Adrenal gland (tissue), 5 donors: ENCODE results near the gene ANKS1A.

ENCODE experiments used
- POLR2A ChIP-seq, 2 donors: fragments of 450-650 bp; IDR thresholded peaks; one replicate each; pipeline ENCODE4 v1.6.1; 2017; ENCODE audit warnings: antibody characterized with exemption in 2 of 2, mild to moderate bottlenecking in 2 of 2, moderate library complexity in 1 of 2
- TF ChIP-seq, protein P1 (sequence below), 6 experiments: fragments of 450-650 bp in 4 of 6; fragments of 200-600 bp in 2 of 6; sonication (generic) in 1 of 6; IDR thresholded peaks; 1 replicate in 5 of 6; 2 replicates in 1 of 6; pipeline versions ENCODE4 v1.5.1 to v1.8.0; 2016 to 2021; ENCODE audit warnings: antibody characterized with exemption in 6 of 6, mild to moderate bottlenecking in 2 of 6, moderate library complexity in 1 of 6
- donor health status: DM: no; HTN: no; CAD: no.

DNA sequence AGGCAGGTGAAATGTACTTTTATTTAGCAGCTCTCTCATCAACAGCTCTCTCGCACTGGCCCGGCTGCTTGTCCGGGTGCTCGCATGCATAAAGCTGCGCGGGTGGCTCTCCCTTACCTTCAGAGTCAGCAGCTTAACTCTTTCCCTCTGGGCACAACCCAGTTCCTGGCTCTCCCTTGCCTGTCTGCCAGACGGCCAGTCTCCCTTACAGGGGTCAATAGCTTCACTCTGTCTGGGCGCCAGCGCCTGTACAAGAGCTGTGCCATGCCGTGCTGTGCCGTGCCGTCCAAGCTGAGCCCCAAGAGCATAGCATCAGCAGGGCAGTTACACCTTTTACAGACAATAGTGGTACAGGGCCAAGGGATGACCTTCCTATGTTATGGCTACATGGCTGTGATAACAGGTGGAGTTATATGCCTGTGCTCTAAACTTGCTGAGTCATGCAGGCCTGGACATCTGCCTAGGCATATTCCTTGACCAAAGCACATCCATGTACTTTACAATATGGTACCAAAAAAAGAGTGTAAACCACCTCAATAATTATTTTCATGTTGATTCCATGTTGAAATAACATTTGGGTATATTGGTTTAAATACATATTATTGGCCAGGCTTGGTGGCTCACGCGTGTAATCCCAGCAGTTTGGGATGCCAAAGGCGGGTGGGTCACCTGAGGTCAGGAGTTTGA is 49.2 kb upstream of the ANKS1A start:
- TF ChIP-seq, protein P1, sequence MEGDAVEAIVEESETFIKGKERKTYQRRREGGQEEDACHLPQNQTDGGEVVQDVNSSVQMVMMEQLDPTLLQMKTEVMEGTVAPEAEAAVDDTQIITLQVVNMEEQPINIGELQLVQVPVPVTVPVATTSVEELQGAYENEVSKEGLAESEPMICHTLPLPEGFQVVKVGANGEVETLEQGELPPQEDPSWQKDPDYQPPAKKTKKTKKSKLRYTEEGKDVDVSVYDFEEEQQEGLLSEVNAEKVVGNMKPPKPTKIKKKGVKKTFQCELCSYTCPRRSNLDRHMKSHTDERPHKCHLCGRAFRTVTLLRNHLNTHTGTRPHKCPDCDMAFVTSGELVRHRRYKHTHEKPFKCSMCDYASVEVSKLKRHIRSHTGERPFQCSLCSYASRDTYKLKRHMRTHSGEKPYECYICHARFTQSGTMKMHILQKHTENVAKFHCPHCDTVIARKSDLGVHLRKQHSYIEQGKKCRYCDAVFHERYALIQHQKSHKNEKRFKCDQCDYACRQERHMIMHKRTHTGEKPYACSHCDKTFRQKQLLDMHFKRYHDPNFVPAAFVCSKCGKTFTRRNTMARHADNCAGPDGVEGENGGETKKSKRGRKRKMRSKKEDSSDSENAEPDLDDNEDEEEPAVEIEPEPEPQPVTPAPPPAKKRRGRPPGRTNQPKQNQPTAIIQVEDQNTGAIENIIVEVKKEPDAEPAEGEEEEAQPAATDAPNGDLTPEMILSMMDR (IDR thresholded peaks at IDR 0.05) = no peak
- TF ChIP-seq POLR2A (IDR thresholded peaks at IDR 0.05) = no peak
